ENCODE measurements around the gene SIRT2. TPM values are rescaled to one million over a fixed set of nuclear protein-coding genes. Genes with fewer than 3 reads are reported as not detected.

Gene SIRT2
- total and polyA plus RNA-seq, 2 experiments from 2014 or later, result 41.3 to 64.4 TPM

DNA sequence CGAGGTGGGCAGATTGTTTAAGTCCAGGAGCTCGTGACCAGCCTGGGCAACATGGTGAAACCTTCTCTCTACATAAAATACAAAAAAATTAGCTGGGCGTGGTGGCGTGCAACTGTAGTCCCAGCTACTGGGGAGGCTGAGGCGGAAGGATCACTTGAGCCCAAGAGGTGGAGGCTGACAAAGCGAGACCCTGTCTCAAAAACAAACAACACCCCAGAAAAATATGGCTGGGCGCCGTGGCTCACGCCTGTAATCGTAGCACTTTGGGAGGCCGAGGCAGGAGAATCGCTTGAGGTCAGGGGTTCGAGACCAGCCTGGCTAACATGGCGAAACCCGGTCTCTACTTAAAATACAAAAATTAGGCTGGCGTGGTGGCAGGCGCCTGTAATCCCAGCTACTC lies 46.2 kb downstream of the SIRT2 start:
- Histone ChIP-seq H2AFZ (peak overlapping the region; percentile 86), H4K20me1 (ENCODE audit: insufficient read depth) (no peaks in the 10 kb centered on the region), H3K9me3 (ENCODE audit: low read depth) (no peaks in the 10 kb centered on the region), H3K27ac (peak overlapping the region; percentile 95), H3K4me3 (peak overlapping the region; percentile 82), H3K4me1 (ENCODE audit: insufficient read depth) (peaks cover 6% of the 10 kb centered on the region; the same call in 1 of the 2 replicates), H3K36me3 (ENCODE audit: low read depth) (no peaks in the 10 kb centered on the region; the same call in 1 of the 2 replicates), H3K79me2 (ENCODE audit: insufficient read depth) (peaks cover 9% of the 10 kb centered on the region), H3K9ac (peak overlapping the region; percentile 96), H3K27me3 (replicated peaks; ENCODE audit: insufficient read depth) (no peaks in the 10 kb centered on the region), H3F3A (ENCODE audit: insufficient read depth) (peaks cover 19% of the 10 kb centered on the region), H3K4me2 (ENCODE audit: unreplicated experiment) (peak overlapping the region; percentile 75), H3K9me2 (ENCODE audit: insufficient read depth) (no peaks in the 10 kb centered on the region)
- in situ Hi-C loops (cut with MboI), result no loop called here
- no peak for TF ChIP-seq EZH2 (IDR thresholded peaks at IDR 0.05; ENCODE audit: insufficient read depth, poor library complexity, severe bottlenecking)
- no peak for TF ChIP-seq EZH2phosphoT487 (IDR thresholded peaks at IDR 0.05; ENCODE audit: insufficient read depth, low read depth)
- 84 to 88% methylated on average over 17 of the region's 17 CpGs for WGBS, 2 experiments (ENCODE audit: low coverage in 1 of 2, low lambda C conversion rate in 2 of 2, missing lambda C conversion rate in 2 of 2)
- no peak for DNase-seq

DNA sequence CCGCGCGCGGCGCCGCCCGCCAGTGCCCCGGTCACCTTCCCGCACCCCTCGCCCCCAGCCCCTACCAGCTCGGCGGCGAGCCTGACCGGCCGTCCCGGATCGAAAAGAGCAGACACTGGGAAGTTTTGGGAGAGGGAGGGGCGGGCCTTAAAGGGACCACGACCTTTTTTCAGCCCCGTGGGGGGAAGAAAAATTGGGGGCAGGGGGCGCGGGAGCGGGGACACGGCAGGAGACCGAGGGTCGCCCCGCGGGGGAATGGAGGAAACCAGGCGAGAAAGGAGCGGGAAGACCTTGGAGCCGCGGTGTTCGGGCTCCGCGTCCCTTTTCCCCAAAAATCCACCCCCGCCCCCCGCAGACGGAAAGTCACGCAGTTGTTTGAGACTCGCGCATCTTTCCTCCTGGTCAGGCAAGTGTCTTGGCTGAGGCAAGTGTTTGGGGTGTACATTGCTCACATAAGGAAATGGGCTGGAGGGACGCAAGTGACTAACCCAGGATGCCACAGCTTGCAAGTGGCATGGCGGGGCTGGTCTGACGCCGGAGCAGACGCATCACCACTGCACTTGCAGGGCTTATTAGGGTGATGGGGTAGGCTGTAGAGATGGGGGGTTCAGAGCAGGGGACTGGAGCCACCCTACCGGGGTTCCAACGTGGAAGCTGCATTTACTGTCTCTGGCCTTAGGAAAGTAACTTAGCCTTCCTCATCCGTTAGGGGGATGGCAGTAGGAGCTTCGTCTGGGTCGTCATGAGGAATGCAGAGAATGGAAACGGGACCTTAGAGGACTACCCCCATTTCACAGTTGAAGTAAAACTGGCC lies 47.0 kb downstream of the SIRT2 start:
- peak overlapping the region; percentile 75 for H3K4me2 ChIP-seq (ENCODE audit: unreplicated experiment)
- 2% methylated on average over 22 to 44 of the region's 52 CpGs for WGBS, 2 experiments (ENCODE audit: low coverage in 1 of 2, low lambda C conversion rate in 2 of 2, missing lambda C conversion rate in 2 of 2)
- no peaks in the 10 kb centered on the region for H3K9me2 ChIP-seq (ENCODE audit: insufficient read depth)
- in situ Hi-C loops (cut with MboI), result no loop called here
- H3F3A ChIP-seq (ENCODE audit: insufficient read depth), result peaks cover 24% of the 10 kb centered on the region
- TF ChIP-seq EZH2 (IDR thresholded peaks at IDR 0.05; ENCODE audit: insufficient read depth, poor library complexity, severe bottlenecking), result no peak
- no peak for TF ChIP-seq EZH2phosphoT487 (IDR thresholded peaks at IDR 0.05; ENCODE audit: insufficient read depth, low read depth)
- no peaks in the 10 kb centered on the region for H3K9me3 ChIP-seq (ENCODE audit: low read depth)
- peak overlapping the region; percentile 86 for H2AFZ ChIP-seq
- H3K4me1 ChIP-seq (ENCODE audit: insufficient read depth), result peaks cover 13% of the 10 kb centered on the region; the same call in 1 of the 2 replicates
- peaks cover 4% of the 10 kb centered on the region; the same call in 1 of the 2 replicates for H4K20me1 ChIP-seq (ENCODE audit: insufficient read depth)
- DNase-seq, result peak; percentile 93
- H3K4me3 ChIP-seq, result peak overlapping the region; percentile 82
- peaks cover 17% of the 10 kb centered on the region for H3K79me2 ChIP-seq (ENCODE audit: insufficient read depth)
- no peaks in the 10 kb centered on the region; the same call in 1 of the 2 replicates for H3K36me3 ChIP-seq (ENCODE audit: low read depth)
- H3K27ac ChIP-seq, result peak overlapping the region; percentile 95
- H3K27me3 ChIP-seq (replicated peaks; ENCODE audit: insufficient read depth), result no peaks in the 10 kb centered on the region
- H3K9ac ChIP-seq, result peak overlapping the region; percentile 96

DNA sequence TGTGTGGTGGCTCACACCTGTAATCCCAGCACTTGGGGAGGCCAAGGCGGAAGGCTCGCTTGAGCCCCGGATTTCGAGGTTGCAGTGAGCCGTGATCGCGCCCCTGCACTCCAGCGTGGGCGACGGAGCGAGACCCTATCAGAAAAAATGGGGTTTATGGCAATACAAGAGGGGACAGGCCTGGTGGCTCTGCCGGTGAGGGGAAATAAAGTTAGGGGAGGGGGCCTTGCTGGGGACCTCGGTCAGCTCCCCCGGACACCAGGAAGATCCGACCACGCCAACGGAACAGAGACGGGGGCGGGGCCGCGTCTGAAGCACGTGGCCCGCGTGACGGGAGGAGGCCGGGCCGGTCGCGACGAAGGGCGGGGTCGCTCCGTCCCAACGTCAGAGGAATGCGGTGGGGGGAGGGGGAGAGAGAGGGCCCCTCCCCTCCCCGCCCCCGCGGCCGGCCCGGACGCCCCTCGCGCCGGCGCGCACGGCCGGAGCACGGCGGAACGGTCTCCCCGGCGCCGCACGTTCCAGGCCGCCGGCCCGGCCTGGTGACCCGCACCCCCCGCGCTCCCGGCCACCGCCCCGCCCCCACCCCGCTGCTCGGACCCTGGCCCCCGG lies 47.7 kb downstream of the SIRT2 start:
- Histone ChIP-seq H3K4me3 (peak overlapping the region; percentile 97), H4K20me1 (ENCODE audit: insufficient read depth) (peaks cover 7% of the 10 kb centered on the region; the same call in 1 of the 2 replicates), H3K4me1 (ENCODE audit: insufficient read depth) (peaks cover 13% of the 10 kb centered on the region; the same call in 1 of the 2 replicates), H3K9me3 (ENCODE audit: low read depth) (no peaks in the 10 kb centered on the region), H3K36me3 (ENCODE audit: low read depth) (peaks cover 6% of the 10 kb centered on the region), H2AFZ (peak overlapping the region; percentile 67), H3K4me2 (ENCODE audit: unreplicated experiment) (peak overlapping the region; percentile 100), H3K9me2 (ENCODE audit: insufficient read depth) (no peaks in the 10 kb centered on the region), H3K79me2 (ENCODE audit: insufficient read depth) (peaks cover 24% of the 10 kb centered on the region), H3K27me3 (replicated peaks; ENCODE audit: insufficient read depth) (no peaks in the 10 kb centered on the region), H3K9ac (peak overlapping the region; percentile 96), H3K27ac (peak overlapping the region; percentile 97), H3F3A (ENCODE audit: insufficient read depth) (peaks cover 24% of the 10 kb centered on the region)
- in situ Hi-C loops (cut with MboI), result no loop called here
- TF ChIP-seq EZH2 (IDR thresholded peaks at IDR 0.05; ENCODE audit: insufficient read depth, poor library complexity, severe bottlenecking) (no peak), EZH2phosphoT487 (IDR thresholded peaks at IDR 0.05; ENCODE audit: insufficient read depth, low read depth) (no peak)
- DNase-seq, result peak; percentile 98
- WGBS, 2 experiments (ENCODE audit: low coverage in 1 of 2, low lambda C conversion rate in 2 of 2, missing lambda C conversion rate in 2 of 2), result 1 to 2% methylated on average over 11 to 31 of the region's 67 CpGs

DNA sequence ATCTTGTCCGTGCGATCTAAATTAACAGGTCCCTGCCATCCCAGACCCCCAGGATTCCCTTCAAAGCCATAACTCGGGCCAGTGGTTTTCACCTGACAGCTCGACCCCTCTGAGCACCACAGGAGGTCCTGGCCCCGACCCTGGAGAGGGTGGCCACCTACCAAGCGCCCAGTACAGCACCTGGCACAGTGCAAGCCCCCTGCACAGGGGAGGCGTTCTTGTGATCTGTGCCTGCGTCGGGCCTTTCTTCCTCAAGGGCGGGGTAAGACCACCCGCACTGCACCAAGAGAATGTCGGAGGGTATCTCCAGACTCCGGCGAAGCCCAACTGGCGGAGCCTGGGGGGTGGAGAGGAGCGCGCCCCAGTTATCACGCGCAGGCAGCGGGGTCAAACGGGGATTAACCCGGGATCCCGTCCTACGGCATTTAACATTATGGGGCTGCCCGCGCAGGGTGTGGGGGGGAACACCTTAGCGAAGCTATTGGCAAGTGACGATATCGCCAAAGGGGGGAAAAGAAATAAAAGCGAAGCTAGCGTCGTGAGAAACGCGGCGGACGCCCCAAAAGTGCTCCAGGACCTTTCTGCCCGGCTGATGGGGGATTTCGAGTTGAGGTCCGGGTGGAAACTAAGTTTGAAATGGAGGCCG lies 48.3 kb downstream of the SIRT2 start:
- peaks cover 24% of the 10 kb centered on the region for H3F3A ChIP-seq (ENCODE audit: insufficient read depth)
- H3K36me3 ChIP-seq (ENCODE audit: low read depth), result peaks cover 12% of the 10 kb centered on the region
- H3K27me3 ChIP-seq (replicated peaks; ENCODE audit: insufficient read depth), result no peaks in the 10 kb centered on the region
- H3K9me3 ChIP-seq (ENCODE audit: low read depth), result no peaks in the 10 kb centered on the region
- H4K20me1 ChIP-seq (ENCODE audit: insufficient read depth), result peaks cover 7% of the 10 kb centered on the region; the same call in 1 of the 2 replicates
- in situ Hi-C loops (cut with MboI), result no loop called here
- H3K27ac ChIP-seq, result peak overlapping the region; percentile 97
- TF ChIP-seq EZH2 (IDR thresholded peaks at IDR 0.05; ENCODE audit: insufficient read depth, poor library complexity, severe bottlenecking), result no peak
- peak overlapping the region; percentile 67 for H2AFZ ChIP-seq
- peak overlapping the region; percentile 97 for H3K4me3 ChIP-seq
- H3K9me2 ChIP-seq (ENCODE audit: insufficient read depth), result no peaks in the 10 kb centered on the region
- H3K4me1 ChIP-seq (ENCODE audit: insufficient read depth), result peaks cover 13% of the 10 kb centered on the region; the same call in 1 of the 2 replicates
- DNase-seq, result peak; percentile 40
- H3K4me2 ChIP-seq (ENCODE audit: unreplicated experiment), result peak overlapping the region; percentile 100
- H3K9ac ChIP-seq, result peak overlapping the region; percentile 95
- 1 to 2% methylated on average over 38 to 40 of the region's 40 CpGs for WGBS, 2 experiments (ENCODE audit: low coverage in 1 of 2, low lambda C conversion rate in 2 of 2, missing lambda C conversion rate in 2 of 2)
- peaks cover 31% of the 10 kb centered on the region for H3K79me2 ChIP-seq (ENCODE audit: insufficient read depth)

Measured in GM23248 (cell line).